ENCODE measurements around the gene ZNF823.
"Not testable (repeated sequence)": the region's sequence is repeated elsewhere in the genome, so short reads cannot be mapped to it uniquely, and the experiment has no call there.

Gene ZNF823

GRCh38 chr19:11678504-11678903 is 60.2 kb downstream of the ZNF823 start:
- Histone ChIP-seq H3K4me2 (no peak overlapping the region), H3K36me3 (peaks cover 7 to 83% (median 59%) of the 10 kb centered on the region in 11 experiments; a peak in 18 of 22 replicates), H3K9ac (no peak overlapping the region), H4K20me1 (no peaks in the 10 kb centered on the region), H3K27me3 (no peaks in the 10 kb centered on the region), H3K4me1 (peaks cover 0 to 6% (median 0%) of the 10 kb centered on the region in 10 experiments; a peak in 2 of 20 replicates), H3K27ac (no peak overlapping the region), H3K4me3 (no peak overlapping the region), H3K9me3 (replicated peaks in 1 of 11) (peaks cover 100% of the 10 kb centered on the region in 11 experiments)
- TF ChIP-seq Cebpa-rat (IDR thresholded peaks at IDR 0.05) = no peak

GRCh38 chr19:11676661-11677600 is 61.8 kb downstream of the ZNF823 start:
- H3K4me2 ChIP-seq, H4K20me1 ChIP-seq, H3K27me3 ChIP-seq, H3K4me3 ChIP-seq, H3K4me1 ChIP-seq, H3K9ac ChIP-seq, H3K27ac ChIP-seq: not testable (repeated sequence)
- Histone ChIP-seq H3K9me3 (replicated peaks in 1 of 11) (peaks cover 84 to 100% (median 92%) of the 10 kb centered on the region in 11 experiments), H3K36me3 (peaks cover 3 to 69% (median 45%) of the 10 kb centered on the region in 11 experiments; a peak in 17 of 22 replicates)

- H4K20me1 ChIP-seq = no peaks in the 10 kb centered on the region
- peaks cover 72 to 99% (median 79%) of the 10 kb centered on the region in 11 experiments for H3K9me3 ChIP-seq (replicated peaks in 1 of 11)
- peaks cover 0 to 6% (median 0%) of the 10 kb centered on the region in 10 experiments; a peak in 2 of 20 replicates for H3K4me1 ChIP-seq
- H3K9ac ChIP-seq = no peak overlapping the region
- no peaks in the 10 kb centered on the region for H3K27me3 ChIP-seq
- H3K4me3 ChIP-seq = no peak overlapping the region
- TF ChIP-seq Cebpa-rat (IDR thresholded peaks at IDR 0.05) = no peak
- H3K4me2 ChIP-seq = no peak overlapping the region
- no peak overlapping the region for H3K27ac ChIP-seq
- peaks cover 3 to 56% (median 32%) of the 10 kb centered on the region in 11 experiments; a peak in 16 of 22 replicates for H3K36me3 ChIP-seq
Measured at GRCh38 chr19:11675569-11675968, 63.2 kb downstream of the ZNF823 start.

- Histone ChIP-seq H4K20me1 (no peaks in the 10 kb centered on the region), H3K4me2 (peak overlapping the region in 4 of 11 experiments; percentile 2 to 25 (median 19); a peak in 3 of 22 replicates), H3K9ac (no peak overlapping the region), H3K4me3 (peak overlapping the region in 3 of 10 experiments; percentile 3 to 35 (median 19); a peak in 1 of 20 replicates), H3K9me3 (replicated peaks in 1 of 11) (peaks cover 62 to 95% (median 70%) of the 10 kb centered on the region in 11 experiments), H3K36me3 (peaks cover 0 to 41% (median 21%) of the 10 kb centered on the region in 11 experiments; a peak in 14 of 22 replicates), H3K27ac (no peak overlapping the region), H3K27me3 (no peaks in the 10 kb centered on the region), H3K4me1 (peaks cover 0 to 6% (median 0%) of the 10 kb centered on the region in 10 experiments; a peak in 2 of 20 replicates)
- TF ChIP-seq Cebpa-rat (IDR thresholded peaks at IDR 0.05) = no peak
Measured at GRCh38 chr19:11674067-11674492, 64.7 kb downstream of the ZNF823 start.

- Histone ChIP-seq H3K27ac (no peak overlapping the region), H3K4me2 (peak overlapping the region in 4 of 11 experiments; percentile 2 to 25 (median 19); a peak in 3 of 22 replicates), H3K36me3 (peaks cover 0 to 36% (median 20%) of the 10 kb centered on the region in 11 experiments; a peak in 14 of 22 replicates), H3K9ac (no peak overlapping the region), H3K4me3 (peak overlapping the region in 1 of 10 experiments; percentile 35; a peak in 1 of 20 replicates), H4K20me1 (no peaks in the 10 kb centered on the region), H3K9me3 (replicated peaks in 1 of 11) (peaks cover 57 to 91% (median 65%) of the 10 kb centered on the region in 11 experiments), H3K4me1 (peaks cover 0 to 6% (median 0%) of the 10 kb centered on the region in 10 experiments; a peak in 2 of 20 replicates), H3K27me3 (no peaks in the 10 kb centered on the region)
- TF ChIP-seq Cebpa-rat (IDR thresholded peaks at IDR 0.05) = no peak
Measured at GRCh38 chr19:11673608-11674041, 65.1 kb downstream of the ZNF823 start.

All from BLaER1 treated with 17β-estradiol and CSF1 and Interleukin-3, amounts not matched to agents 10 nM and 100 nM (cell line).